IPS-20b (cell line): ENCODE measurements around the gene KLHL25.

Experiments used
- H3K27ac ChIP-seq: one replicate; pipeline ENCODE4 v1.5.1; 2013; ENCODE audit warnings: low read length
- H3K27me3 ChIP-seq: 2 replicates; pipeline ENCODE4 v1.6.1; 2013; ENCODE audit warnings: mild to moderate bottlenecking, low read length, inconsistent platforms; ENCODE audit not compliant: insufficient read depth
- H3K36me3 ChIP-seq: 2 replicates; pipeline ENCODE4 v1.6.1; 2013; ENCODE audit warnings: low read depth, mild to moderate bottlenecking, inconsistent platforms, low read length, moderate library complexity; ENCODE audit not compliant: insufficient read depth
- H3K4me1 ChIP-seq: 2 replicates; pipeline ENCODE4 v1.6.1; 2013; ENCODE audit warnings: mild to moderate bottlenecking, control low read depth, inconsistent platforms, low read length, moderate library complexity; ENCODE audit not compliant: insufficient read depth
- H3K4me3 ChIP-seq: 2 replicates; pipeline ENCODE4 v1.5.1; 2013; ENCODE audit warnings: mild to moderate bottlenecking, low read length, inconsistent platforms
- H3K9ac ChIP-seq: 2 replicates; pipeline ENCODE4 v1.6.1; 2013; ENCODE audit warnings: low read depth, mild to moderate bottlenecking, inconsistent platforms, low read length, moderate library complexity
- H3K9me3 ChIP-seq: 2 replicates; pipeline ENCODE4 v1.6.1; 2013; ENCODE audit warnings: mild to moderate bottlenecking, low read depth, low read length, inconsistent platforms; ENCODE audit not compliant: insufficient read depth

KLHL25 gene

DNA sequence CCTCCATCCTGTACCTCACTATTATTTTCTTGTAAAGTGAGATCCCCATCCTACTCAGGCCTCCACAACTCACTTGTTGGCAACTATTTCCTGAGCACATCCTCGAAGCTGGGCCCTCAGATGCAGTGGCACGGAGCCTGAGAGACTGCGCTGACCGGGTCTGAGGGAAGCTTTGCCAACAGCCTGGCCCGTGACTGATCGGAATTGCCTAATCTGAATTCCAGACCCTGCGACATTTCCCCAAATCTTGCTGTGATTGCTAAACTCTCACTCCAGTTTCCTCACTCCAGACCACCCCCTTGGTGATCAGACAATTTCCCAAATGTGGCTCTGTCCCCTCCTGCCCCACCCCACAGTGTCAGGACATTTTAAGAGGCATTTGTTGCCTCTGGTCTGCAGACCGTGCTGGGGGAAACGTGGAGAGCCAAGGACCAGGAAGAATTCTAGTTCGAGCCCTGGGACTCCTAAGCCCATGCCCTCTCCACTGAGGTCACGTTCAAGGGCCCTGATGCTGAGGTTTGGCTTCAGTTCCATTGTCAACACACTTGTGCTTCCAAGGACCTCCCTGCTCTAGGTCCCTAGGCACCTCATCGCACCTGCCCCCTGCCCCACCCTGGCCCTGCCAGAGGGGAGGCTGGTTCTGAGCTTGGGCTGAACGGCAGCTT, 22.8 kb downstream of the KLHL25 start:
- Histone ChIP-seq H3K4me1 (no peaks in the 10 kb centered on the region), H3K9ac (no peak overlapping the region), H3K36me3 (peaks cover 20% of the 10 kb centered on the region; the same call in 1 of the 2 replicates), H3K27me3 (no peaks in the 10 kb centered on the region), H3K27ac (no peak overlapping the region), H3K9me3 (no peaks in the 10 kb centered on the region), H3K4me3 (no peak overlapping the region)

DNA sequence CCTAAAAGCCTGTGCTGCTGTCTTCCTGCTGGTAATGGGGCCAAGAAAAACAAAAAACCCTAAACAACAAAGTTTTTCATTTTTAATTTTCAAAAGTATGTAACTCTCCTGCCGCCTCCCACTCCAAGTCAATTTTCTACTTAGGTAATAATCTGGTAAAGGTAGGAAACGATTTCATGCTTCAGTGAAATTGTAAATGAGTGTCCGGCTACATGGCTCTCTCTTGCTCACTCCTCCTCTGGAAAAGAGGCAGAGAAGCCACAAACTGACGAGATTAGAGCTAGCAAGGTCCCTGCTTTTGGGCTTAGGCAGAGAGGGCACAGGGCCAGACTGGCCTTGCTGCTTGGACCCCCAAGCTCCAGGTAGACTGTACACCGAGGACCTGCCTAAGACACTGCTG, 23.5 kb downstream of the KLHL25 start:
- Histone ChIP-seq H3K27me3 (no peaks in the 10 kb centered on the region), H3K4me3 (no peak overlapping the region), H3K4me1 (no peaks in the 10 kb centered on the region), H3K9me3 (no peaks in the 10 kb centered on the region), H3K9ac (no peak overlapping the region), H3K36me3 (peaks cover 20% of the 10 kb centered on the region; the same call in 1 of the 2 replicates), H3K27ac (no peak overlapping the region)

DNA sequence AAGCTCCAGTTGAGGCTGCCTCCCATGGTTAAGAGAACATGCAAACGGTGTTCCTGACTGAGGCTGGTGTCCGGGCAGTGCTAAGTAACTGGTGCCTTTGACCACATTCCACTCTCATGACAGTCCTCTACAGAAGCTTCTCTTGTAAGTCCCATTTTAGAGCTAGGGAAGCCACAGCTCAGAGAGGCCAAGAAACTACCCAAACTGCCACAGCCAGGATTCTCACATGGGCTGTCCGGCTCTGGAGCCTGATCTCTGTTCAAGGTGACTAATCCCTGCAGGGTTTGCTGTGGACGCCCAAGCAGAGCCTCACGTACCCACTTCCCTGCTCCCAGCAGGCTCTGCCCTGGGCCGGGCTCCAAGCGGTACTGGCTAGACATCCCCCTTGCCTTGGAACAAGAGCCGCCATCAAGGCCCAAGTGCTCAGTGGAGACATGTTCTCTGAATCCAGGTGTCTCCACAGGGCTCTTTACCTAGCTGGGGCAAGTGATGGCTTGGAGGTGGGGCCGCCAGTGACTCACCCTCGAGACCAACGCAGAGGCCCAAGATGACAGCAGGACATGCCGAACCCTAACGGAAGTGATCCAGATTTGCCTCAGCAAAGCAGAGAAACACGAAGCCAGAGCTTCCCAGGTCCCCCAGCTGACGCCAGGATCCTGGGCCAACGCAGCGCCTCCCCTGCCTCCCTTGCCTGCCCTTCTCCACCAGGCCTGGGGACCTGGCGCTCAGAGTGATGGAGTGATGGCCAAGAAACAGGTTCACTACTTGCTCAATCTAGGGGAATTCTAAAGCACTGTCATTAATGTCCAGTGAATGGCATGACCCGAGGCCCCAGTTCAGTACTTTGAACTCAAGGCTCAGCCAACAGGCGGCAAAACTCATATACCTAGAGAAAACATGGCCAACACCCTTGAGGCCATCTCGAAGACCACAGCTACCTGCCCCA, 24.4 kb downstream of the KLHL25 start:
- Histone ChIP-seq H3K9ac (no peak overlapping the region), H3K27ac (no peak overlapping the region), H3K9me3 (no peaks in the 10 kb centered on the region), H3K4me3 (no peak overlapping the region), H3K27me3 (no peaks in the 10 kb centered on the region), H3K36me3 (peaks cover 20% of the 10 kb centered on the region; the same call in 1 of the 2 replicates), H3K4me1 (no peaks in the 10 kb centered on the region; the same call in 1 of the 2 replicates)

DNA sequence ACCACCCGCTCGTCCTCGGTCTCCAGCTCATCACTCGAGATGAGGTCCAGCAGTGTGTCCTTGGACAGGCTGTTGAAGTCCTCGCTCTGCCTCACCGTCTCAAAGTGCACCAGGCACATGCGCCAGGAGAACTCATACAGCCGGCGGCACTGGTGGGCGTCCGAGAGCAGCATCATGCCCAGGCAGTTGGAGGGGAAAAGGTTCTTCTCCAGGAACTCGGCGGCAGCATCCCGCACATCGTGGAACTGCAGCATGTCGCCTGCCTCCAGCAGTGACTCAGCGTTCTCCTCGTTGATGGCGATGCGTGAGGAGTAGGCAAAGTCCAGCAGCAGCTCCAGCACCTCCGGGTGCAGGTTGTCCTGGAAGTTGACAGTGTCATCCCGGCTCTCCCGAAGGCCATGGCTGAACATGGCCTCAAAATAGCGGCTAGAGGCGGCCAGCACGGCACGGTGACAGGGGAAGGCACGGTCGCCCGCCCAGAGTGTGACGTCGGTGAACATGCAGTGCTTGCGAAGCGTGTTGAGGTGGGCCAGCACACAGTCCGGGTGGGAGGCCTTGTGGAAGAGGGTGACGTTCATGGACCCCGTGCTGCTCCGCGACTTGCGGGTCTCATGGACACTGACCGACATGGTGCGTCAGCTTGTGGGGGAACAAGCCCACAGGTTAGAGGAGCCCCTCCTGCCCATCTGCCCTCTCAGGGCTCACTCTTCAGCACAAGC, 25.4 kb downstream of the KLHL25 start:
- no peak overlapping the region for H3K27ac ChIP-seq
- H3K4me1 ChIP-seq, result no peaks in the 10 kb centered on the region; the same call in 1 of the 2 replicates
- H3K9ac ChIP-seq, result no peak overlapping the region
- no peaks in the 10 kb centered on the region for H3K27me3 ChIP-seq
- peaks cover 20% of the 10 kb centered on the region; the same call in 1 of the 2 replicates for H3K36me3 ChIP-seq
- no peaks in the 10 kb centered on the region for H3K9me3 ChIP-seq
- no peak overlapping the region for H3K4me3 ChIP-seq

DNA sequence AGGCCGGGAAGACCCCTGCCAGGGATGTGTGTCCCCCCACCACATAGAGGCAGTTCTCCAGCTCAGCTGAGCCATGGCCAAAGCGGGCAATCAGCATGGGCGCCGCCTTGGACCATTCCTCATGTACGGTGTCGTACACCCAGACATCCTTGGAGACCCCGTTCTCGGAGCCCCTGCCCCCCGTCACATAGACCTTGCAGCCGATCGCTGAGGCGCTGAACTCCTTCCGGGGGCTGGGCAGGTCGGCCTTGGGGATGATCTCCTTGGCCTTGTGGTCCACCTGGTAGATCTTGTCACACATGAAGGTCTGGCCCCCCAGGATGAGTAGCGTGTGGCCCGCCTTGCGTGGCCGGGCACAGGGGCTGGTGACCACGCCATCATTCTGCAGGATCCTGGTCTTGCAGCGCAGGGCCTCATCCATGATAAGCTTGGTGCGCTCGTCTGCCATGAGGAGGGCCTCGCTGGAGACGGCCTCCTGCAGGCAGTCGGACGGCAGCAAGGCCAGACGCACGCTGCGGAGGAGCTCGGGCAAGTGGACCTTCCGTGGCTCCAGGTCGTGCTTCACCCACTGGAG, 26.0 kb downstream of the KLHL25 start:
- no peak overlapping the region for H3K27ac ChIP-seq
- no peaks in the 10 kb centered on the region for H3K27me3 ChIP-seq

DNA sequence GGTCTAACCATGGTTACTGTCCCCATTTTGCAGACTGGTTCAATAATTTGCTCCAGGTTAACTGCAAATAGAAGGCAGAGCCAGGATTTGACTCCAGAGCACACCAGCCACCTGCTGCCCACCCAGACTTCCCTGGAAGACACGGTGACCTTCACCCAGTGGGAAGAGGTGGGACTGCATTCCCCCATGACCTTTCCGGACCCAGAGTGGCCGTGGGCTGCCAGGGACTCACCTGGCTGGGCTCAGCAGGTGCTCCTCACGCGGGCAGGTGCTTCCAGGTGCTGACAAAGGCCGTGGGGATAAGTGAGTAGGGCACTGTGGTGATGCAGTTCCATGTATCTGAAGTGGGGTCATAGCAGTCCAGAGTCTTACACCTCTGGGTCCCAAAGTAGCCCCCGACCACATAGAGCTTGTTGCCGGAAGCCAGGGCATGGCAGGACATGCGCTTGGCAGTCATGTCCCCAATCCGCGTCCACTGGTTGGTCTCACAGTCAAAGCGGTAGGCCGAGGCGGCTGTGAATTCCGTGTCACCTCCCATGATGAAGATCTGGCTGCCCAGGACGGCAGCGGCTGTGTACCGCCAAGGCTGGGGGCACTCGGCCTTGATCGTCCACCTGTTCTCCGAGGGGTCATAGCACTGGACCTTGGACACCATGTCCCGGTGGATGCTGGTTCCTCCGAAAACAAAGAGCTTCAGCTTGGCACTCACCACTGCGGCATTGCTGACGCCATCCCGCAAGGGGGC, 26.8 kb downstream of the KLHL25 start:
- H3K4me1 ChIP-seq, result no peaks in the 10 kb centered on the region; the same call in 1 of the 2 replicates
- no peak overlapping the region for H3K4me3 ChIP-seq
- H3K9me3 ChIP-seq, result no peaks in the 10 kb centered on the region
- H3K9ac ChIP-seq, result no peak overlapping the region
- no peaks in the 10 kb centered on the region for H3K27me3 ChIP-seq
- H3K27ac ChIP-seq, result no peak overlapping the region
- H3K36me3 ChIP-seq, result peaks cover 25% of the 10 kb centered on the region; the same call in 1 of the 2 replicates

More for the DNA sequence above, 26.0 kb downstream of the KLHL25 start:
- Histone ChIP-seq H3K9ac (no peak overlapping the region), H3K4me3 (no peak overlapping the region), H3K36me3 (peaks cover 20% of the 10 kb centered on the region; the same call in 1 of the 2 replicates), H3K9me3 (no peaks in the 10 kb centered on the region), H3K4me1 (no peaks in the 10 kb centered on the region; the same call in 1 of the 2 replicates)

DNA sequence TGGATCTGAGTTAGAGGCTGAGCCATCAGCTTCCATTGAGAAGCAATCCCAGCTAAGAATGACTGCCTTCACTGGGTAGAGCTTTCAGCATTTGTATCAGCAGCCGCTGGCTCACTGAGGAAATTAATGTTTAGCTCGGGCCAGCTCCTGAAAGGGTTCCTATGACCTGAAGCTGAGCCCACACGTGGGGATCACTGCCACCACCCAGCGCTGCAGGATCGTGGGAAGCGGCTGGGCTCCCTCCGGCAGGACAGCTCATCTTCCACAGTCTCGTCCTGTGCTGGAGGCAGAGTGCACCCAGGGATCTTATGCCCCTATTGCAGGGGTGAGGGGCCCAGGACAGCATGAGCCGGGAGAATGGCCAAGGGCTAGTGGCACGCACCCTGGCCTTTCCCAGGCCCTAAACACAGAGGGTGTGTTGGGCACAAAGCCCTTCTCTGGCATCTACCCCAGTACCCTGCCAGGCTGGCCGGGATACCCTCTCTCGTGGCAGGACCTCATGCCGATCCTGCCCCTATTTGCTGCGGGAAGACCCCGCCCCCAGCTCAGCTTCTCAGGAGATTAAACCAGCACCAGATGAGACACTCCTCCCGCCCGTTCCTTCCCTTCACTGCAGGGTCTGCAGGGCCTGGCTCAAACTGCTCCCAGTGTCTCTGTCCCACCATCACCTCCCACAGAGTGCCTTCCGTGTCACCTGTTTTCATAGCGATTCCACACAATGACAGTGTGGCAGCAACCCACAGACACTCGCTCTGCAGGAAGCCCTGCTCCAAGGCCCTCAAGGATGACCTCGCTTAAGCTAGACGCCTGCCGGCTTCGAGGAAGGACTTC, 28.5 kb downstream of the KLHL25 start:
- H3K9me3 ChIP-seq, result no peaks in the 10 kb centered on the region
- H3K9ac ChIP-seq, result no peak overlapping the region
- H3K36me3 ChIP-seq, result peaks cover 31% of the 10 kb centered on the region; the same call in 1 of the 2 replicates
- no peaks in the 10 kb centered on the region for H3K27me3 ChIP-seq
- no peaks in the 10 kb centered on the region; the same call in 1 of the 2 replicates for H3K4me1 ChIP-seq
- H3K27ac ChIP-seq, result no peak overlapping the region
- H3K4me3 ChIP-seq, result no peak overlapping the region

DNA sequence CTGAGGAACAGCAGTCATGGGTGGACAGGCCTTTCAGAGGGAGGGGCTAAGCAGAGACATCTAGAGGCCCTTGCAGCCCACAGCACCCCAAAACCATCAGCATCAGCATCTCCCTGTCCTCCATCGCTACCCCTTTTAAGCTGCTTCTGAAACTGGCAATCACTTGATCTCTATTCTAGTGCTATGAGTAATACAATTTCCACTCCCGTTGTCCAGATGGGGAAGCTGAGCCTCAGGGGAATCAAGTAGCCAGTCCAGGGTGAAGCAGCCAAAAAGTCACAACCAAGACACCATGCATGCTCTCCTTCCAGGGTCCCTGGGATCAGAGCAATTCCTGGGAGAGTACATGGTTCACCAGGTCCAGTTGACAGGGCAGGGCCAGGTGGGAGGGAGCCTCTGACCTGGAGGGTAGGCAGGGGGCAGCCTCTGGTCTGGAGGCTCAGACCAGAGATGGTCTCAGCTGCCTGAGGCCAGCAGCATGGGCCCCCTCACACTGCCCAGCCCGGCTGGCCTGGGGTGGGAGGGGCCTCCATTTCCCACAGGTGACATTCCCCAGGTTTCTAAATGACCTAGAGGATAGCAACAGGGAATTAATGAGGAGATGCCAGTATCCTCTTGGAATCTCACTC, 30.0 kb downstream of the KLHL25 start:
- no peak overlapping the region for H3K9ac ChIP-seq
- no peaks in the 10 kb centered on the region; the same call in 1 of the 2 replicates for H3K4me1 ChIP-seq
- H3K4me3 ChIP-seq, result no peak overlapping the region
- H3K36me3 ChIP-seq, result peaks cover 44% of the 10 kb centered on the region; the same call in 1 of the 2 replicates
- no peaks in the 10 kb centered on the region for H3K9me3 ChIP-seq
- no peaks in the 10 kb centered on the region for H3K27me3 ChIP-seq
- H3K27ac ChIP-seq, result no peak overlapping the region

DNA sequence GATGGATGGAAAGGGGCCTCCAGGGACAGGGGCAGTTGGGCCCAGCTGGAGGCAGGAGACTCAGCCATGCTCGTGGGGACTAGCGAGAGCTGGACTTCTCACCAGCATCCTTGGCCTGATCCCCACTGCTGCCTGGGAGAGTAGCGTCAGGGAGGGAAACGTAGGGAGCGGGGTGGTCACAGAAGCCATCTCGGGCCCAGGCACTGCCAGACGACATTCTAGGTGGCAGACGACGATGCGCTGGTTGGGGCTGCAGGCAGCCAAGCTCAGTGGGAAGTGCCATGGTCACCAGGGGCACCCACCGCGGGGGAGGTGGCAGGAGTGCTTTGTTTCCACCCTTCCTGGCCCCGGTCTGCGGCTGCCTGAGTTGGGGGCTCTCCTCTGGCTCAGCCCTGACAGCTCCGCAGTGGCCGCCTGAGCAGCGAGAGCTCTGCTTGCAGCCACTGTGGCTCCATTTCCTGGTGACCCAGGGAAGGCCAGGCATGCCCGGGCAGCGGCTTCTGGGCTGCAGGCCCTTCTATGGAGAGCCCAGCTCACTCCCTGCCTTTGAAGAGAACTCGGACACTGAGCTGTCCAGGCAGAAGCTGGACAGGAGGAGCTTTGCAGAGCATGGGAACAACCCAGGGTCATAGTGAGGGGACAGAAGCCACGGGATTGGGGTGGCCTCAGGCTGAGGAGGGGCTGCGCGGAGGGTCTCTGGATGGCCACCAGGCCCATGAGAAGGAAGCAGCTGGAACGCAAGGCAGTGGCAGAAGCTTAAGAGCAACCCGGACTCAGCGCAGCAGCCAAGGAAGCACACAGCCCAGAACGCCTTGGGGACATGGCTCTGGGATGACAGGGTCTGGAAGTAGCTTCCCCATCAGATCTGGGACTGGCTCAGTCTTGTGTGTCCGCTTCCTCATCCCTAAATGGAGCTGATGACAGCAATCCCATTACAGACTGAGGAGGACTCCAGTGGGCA, 30.8 kb downstream of the KLHL25 start:
- Histone ChIP-seq H3K4me3 (no peak overlapping the region), H3K27ac (no peak overlapping the region), H3K9ac (no peak overlapping the region), H3K9me3 (no peaks in the 10 kb centered on the region), H3K27me3 (no peaks in the 10 kb centered on the region), H3K36me3 (peaks cover 42% of the 10 kb centered on the region; the same call in 1 of the 2 replicates), H3K4me1 (no peaks in the 10 kb centered on the region; the same call in 1 of the 2 replicates)
